Right atrium auricular region (tissue), 2 donors: ENCODE results near the gene MRI1. TPM values are rescaled to one million over a fixed set of nuclear protein-coding genes. Genes with fewer than 3 reads are reported as not detected.

Experiments
- DNase-seq: peaks from one replicate; pipeline ENCODE4 v3.0.0-alpha.2; 2019; ENCODE audit warnings: low spot score
- H3K27ac ChIP-seq, 2 donors: fragments of 200-600 bp; sonication (generic); 1 replicate in 1 of 2; 2 replicates in 1 of 2; pipeline ENCODE4 v1.5.1; 2016 to 2019
- H3K27me3 ChIP-seq, 2 donors: fragments of 200-600 bp; sonication (generic); one replicate each; pipeline versions ENCODE4 v1.5.1 to v1.6.0; 2017 to 2019
- H3K36me3 ChIP-seq: fragments of 200-600 bp; sonication (generic); one replicate; pipeline ENCODE4 v1.5.1; 2016
- H3K4me1 ChIP-seq, 2 donors: fragments of 200-600 bp; sonication (generic); one replicate each; pipeline versions ENCODE4 v1.5.1 to v1.6.0; 2017 to 2019
- H3K4me3 ChIP-seq, 2 donors: fragments of 200-600 bp; sonication (generic); 1 replicate in 1 of 2; 2 replicates in 1 of 2; pipeline ENCODE4 v1.5.1; 2017 to 2019; ENCODE audit warnings: mild to moderate bottlenecking in 1 of 2, moderate library complexity in 1 of 2
- H3K9me3 ChIP-seq, 2 donors: fragments of 200-600 bp; sonication (generic); one replicate each; pipeline ENCODE4 v1.5.1; 2019
- total RNA-seq, 2 donors: library from RNA; depleted of rRNA; stranded (reverse); fragments of >200 nt; gene quantifications; one replicate each; pipeline ENCODE4 v1.1.0, GENCODE V29; 2016
- TF ChIP-seq, protein P1 (sequence below), 2 donors: fragments of 200-600 bp; sonication (generic); IDR thresholded peaks; one replicate each; pipeline ENCODE4 v1.5.1; 2019; ENCODE audit warnings: antibody characterized with exemption in 2 of 2

Gene MRI1
- total RNA-seq, 2 donors from 2014 or later, result 18.2 to 19.4 TPM

DNA sequence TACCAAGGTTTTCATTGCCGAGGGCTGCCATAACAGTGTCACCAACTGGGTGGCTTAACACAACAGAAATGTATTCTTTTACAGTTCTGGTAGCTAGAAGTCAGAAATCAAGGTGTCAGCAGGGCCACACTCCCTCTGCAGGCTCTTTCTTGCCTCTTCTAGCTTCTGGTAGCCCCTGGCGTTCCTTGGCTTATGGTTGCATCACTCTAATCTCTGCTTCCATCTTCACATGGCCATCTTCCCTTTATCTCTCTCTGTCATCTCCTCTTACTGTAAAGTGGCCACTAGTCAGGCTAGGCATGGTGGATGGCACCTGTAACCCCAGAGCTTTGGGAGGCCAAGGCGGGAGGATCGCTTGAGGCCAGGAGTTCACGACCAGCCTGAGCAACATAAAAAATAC lies 38.0 kb upstream of the MRI1 start:
- Histone ChIP-seq H3K4me3 (no peak overlapping the region), H3K27me3 (no peaks in the 10 kb centered on the region), H3K27ac (no peak overlapping the region), H3K9me3 (no peaks in the 10 kb centered on the region), H3K36me3 (no peaks in the 10 kb centered on the region), H3K4me1 (peaks cover 0 to 12% of the 10 kb centered on the region in 2 donors)
- DNase-seq, result no peak
- TF ChIP-seq, protein P1, sequence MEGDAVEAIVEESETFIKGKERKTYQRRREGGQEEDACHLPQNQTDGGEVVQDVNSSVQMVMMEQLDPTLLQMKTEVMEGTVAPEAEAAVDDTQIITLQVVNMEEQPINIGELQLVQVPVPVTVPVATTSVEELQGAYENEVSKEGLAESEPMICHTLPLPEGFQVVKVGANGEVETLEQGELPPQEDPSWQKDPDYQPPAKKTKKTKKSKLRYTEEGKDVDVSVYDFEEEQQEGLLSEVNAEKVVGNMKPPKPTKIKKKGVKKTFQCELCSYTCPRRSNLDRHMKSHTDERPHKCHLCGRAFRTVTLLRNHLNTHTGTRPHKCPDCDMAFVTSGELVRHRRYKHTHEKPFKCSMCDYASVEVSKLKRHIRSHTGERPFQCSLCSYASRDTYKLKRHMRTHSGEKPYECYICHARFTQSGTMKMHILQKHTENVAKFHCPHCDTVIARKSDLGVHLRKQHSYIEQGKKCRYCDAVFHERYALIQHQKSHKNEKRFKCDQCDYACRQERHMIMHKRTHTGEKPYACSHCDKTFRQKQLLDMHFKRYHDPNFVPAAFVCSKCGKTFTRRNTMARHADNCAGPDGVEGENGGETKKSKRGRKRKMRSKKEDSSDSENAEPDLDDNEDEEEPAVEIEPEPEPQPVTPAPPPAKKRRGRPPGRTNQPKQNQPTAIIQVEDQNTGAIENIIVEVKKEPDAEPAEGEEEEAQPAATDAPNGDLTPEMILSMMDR (IDR thresholded peaks at IDR 0.05), result no peak

DNA sequence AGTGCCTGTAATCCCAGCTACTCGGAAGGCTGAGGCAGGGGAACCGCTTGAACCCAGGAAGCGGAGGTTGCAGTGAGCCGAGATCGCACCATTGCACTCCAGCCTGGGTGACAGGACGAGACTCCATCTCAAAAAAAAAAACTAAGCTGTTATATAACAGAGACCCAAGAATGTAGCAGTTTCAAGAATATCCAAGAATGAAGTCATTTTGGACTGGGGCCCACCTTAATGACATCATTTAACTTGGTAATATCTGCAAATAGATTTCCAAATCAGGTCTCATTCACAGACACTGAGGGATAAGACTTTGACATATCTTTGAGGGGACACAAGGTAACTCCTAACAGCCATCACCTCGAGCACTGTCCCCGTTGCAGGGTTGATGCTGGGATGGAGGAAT lies 36.5 kb upstream of the MRI1 start:
- Histone ChIP-seq H3K36me3 (no peaks in the 10 kb centered on the region), H3K27ac (no peak overlapping the region), H3K27me3 (no peaks in the 10 kb centered on the region), H3K9me3 (no peaks in the 10 kb centered on the region), H3K4me1 (peaks cover 0 to 21% of the 10 kb centered on the region in 2 donors), H3K4me3 (no peak overlapping the region)
- no peak for DNase-seq
- TF ChIP-seq, protein P1 (IDR thresholded peaks at IDR 0.05), result no peak

DNA sequence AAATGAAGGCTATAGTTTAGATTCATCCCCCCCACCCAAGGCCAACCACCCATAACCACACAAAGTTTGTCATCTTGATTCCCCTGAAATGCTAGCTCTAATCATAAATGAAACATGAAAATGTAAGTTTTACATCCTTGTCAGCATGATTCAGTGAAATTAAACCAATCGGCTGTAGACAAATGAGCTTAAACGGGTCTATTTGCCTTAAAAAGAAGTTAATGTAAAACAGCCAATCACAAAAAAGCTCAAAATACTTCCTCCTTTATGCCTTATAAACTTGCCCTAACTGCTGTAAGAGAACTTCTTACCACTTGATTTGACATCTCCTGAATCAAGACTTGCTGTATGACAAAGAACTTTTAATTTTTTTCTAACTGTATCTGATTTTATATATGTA lies 34.5 kb upstream of the MRI1 start:
- no peak for DNase-seq
- Histone ChIP-seq H3K4me3 (no peak overlapping the region), H3K9me3 (no peaks in the 10 kb centered on the region), H3K4me1 (peaks cover 0 to 21% of the 10 kb centered on the region in 2 donors), H3K27me3 (no peaks in the 10 kb centered on the region), H3K27ac (no peak overlapping the region), H3K36me3 (no peaks in the 10 kb centered on the region)
- TF ChIP-seq, protein P1 (IDR thresholded peaks at IDR 0.05), result no peak

DNA sequence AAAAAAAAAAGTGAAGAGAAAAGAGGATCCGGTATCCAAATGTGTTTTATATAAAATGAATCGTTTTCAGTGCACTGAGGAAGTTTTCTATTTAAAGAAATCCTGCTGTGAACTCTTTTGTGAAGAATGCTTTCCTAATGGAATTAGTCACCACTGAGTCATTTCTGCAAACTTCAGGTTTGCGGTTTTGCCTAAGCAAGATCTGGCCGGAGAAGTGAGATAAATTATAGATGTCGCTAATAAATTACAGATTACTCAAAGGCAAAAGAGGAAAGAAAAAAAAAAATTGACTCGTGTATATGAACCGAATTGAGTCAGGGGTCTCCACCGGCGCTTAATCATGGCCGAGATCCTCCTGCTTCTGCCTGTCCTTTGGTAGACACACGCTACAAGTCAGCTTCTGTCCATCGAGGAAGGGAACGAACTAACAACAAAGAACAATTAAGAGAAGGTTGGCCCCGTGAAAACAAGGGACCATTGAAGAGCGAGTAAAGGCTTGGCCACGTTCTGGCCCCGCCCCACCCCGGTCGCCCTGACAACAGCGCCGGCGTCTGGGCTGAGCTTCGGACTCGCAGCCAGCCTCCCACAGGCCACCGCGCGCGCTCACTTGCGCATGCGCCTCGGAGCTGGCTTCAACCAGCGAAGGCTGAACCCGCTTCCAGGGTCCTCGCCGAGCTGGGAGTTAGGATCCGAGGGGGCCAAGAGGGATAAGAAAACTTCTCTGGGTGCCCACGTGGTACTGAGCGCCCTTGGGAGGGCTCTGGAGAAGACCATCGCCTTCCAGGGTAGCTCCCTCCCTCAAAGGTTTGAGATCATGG lies 33.0 kb upstream of the MRI1 start:
- peaks cover 0 to 21% of the 10 kb centered on the region in 2 donors for H3K4me1 ChIP-seq
- no peaks in the 10 kb centered on the region for H3K27me3 ChIP-seq
- H3K9me3 ChIP-seq, result no peaks in the 10 kb centered on the region
- H3K4me3 ChIP-seq, result peak overlapping the region; percentile 37 to 61
- peak overlapping the region; percentile 84 to 89 for H3K27ac ChIP-seq
- TF ChIP-seq, protein P1 (IDR thresholded peaks at IDR 0.05), result no peak
- no peaks in the 10 kb centered on the region for H3K36me3 ChIP-seq
- DNase-seq, result peak; percentile 93

DNA sequence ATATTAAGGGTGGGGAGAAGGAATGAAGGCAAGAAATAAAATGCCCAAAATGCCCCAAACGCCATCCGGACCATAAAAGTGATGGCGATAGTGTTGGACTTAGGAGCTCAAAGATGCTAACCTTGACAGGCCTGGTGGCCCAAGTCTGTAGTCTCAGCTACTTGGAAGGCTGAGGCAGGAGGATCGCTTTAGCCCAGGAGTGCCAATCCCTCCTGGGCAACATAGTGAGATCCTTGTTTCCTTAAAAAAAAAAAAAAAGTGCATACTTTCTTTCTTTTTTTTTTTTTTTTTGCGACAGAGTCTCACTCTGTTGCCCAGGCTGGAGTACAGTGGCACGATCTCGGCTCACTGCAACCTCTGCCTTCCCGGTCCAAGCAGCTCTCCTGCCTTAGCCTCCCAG lies 32.0 kb upstream of the MRI1 start:
- H3K27ac ChIP-seq, result peak overlapping the region in 1 of 2 donors; percentile 89
- H3K36me3 ChIP-seq, result no peaks in the 10 kb centered on the region
- DNase-seq, result no peak
- TF ChIP-seq, protein P1 (IDR thresholded peaks at IDR 0.05), result no peak
- peaks cover 0 to 21% of the 10 kb centered on the region in 2 donors for H3K4me1 ChIP-seq
- no peaks in the 10 kb centered on the region for H3K27me3 ChIP-seq
- no peaks in the 10 kb centered on the region for H3K9me3 ChIP-seq
- H3K4me3 ChIP-seq, result peak overlapping the region; percentile 37 to 61
